Hippocampal formation (tissue), 2 donors: ENCODE results near the gene SPTBN1.

Experiments used
- DNase-seq, 2 donors: peaks; one replicate each; lab custom pipeline; 2025; lab: John Stamatoyannopoulos, UW

Gene SPTBN1

DNA sequence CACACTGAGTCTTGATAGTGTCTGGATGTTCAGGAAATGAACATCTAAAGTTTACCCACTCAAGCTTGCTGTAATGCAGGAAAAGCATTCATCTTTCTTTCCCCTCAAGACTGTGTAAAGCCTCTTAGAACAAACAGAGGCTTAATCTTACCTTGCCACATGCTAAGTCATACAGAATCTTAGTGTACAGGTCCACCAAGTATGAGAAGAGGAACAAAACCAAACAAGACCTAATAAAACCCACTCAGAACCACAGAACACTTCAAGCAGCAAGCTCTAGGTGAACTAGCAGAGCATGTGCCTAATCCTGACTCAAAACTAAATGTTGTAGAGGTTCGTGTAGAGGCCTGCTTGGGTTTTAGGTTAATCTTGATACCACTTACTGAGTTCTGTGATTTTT lies 97.6 kb downstream of the SPTBN1 start:
- DNase-seq: no peak

- DNase-seq: no peak
Observed at GRCh38 chr2:54555318-54555837, 99.3 kb downstream of the SPTBN1 start.

- no peak for DNase-seq
Observed at GRCh38 chr2:54556621-54557121, 100.5 kb downstream of the SPTBN1 start.

DNA sequence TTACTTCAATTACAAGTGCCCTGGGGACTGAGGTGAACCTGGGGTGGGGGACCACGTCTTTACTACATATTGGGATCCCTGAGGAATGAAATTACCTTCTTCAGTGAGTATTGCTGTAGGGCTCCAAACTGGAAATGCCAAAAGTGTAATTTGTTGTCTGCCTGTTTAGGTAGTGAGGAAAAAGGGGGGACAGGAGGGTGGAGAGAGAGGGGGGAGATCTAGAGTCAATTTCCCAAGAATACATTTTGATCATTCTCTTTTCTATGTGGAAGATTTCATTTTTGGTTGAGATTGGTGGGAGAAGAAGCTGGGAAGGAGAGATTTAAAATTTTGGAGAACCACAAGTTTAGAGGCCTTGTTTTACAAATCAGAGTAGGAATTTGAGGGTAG lies 101.1 kb downstream of the SPTBN1 start:
- no peak for DNase-seq

DNA sequence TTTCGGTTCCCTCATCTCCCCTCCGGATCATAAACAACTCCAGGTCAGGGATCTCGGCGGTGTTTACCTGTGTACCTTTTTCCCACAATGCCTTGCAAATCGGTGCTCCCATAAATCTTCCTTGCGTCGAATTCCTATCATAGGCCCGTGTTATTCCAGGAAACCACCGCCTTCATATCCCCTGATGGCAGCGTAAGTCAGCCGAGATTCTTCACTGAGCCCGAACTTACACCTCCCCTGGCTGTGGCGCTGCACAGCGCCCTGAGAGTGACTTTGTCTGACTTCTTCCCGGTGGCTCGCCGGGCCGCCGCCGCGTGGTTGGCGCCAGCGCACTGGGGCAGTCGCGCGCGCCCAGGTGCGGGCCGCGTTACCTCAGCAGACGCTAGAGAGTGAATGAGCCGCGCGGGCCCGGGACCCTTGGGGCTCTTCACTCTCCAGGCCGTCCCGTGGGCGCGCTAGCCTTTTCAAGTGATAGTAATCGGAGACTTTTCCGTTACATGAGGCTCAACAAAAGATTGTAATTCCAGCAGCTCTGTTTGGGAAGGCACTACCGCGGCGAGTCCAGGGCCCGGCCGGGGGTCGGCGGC lies 101.6 kb downstream of the SPTBN1 start:
- peak in 1 of 2 donors; percentile 24 for DNase-seq

DNA sequence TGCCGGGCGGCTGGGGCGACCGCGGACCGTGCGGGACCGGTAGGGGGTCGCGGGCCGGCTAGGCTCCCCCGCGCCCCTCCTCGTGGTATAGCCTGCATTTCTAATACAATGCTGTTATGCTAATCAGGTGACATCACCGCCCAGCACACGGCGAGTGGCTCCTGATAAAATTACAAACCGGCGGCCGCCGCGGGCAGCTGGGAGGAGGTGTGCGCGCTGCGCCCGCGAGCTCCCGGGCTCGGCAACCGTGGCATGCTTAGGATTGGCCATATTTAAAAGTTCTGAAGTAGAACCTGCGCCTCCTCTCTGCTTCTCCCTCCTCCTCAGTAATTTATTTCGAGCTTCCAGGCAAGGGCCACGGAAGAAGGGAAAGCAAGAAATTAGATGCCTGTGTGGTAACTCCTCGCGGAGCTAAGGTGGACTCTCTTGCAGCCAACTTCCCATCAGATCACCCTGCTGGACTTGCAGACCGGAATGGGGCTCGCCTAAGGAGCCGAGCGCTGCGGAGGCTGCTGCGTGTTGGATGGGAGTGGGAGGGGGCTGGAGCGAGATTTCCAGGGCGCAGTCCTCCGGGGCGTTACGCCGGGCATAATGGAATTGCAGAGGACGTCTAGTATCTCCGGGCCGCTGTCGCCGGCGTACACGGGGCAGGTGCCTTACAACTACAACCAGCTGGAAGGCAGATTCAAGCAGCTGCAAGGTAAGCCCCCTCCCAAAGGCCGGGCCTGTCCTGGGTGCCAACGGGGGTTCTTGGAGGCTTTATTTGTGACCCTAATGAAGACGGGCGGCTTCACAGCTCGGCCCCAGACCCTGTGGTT lies 102.3 kb downstream of the SPTBN1 start:
- no peak for DNase-seq

GRCh38 chr2:54559006-54559445 lies 102.9 kb downstream of the SPTBN1 start:
- no peak for DNase-seq

GRCh38 chr2:54559593-54560145 lies 103.5 kb downstream of the SPTBN1 start:
- DNase-seq: no peak

- DNase-seq: no peak
Observed at GRCh38 chr2:54560146-54560881, 104.2 kb downstream of the SPTBN1 start.

DNA sequence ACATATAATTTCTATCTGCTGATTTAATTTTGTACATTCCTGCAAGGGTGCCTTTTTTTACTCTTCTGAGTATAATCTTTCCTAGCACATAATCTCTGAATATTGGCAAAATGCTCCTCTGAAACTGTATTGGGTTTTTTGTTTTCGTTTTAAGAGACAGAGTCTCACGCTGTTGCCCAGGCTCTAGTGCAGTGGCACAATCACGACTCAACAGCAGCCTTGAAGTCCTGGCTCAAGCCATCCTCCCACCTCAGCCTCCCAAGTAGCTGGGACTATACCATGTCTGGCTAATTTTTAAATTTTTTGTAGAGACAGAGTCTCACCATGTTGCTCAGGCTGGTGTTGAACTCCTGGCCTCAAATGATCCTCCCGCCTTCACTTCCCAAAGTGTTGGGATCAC lies 104.9 kb downstream of the SPTBN1 start:
- DNase-seq: no peak

DNA sequence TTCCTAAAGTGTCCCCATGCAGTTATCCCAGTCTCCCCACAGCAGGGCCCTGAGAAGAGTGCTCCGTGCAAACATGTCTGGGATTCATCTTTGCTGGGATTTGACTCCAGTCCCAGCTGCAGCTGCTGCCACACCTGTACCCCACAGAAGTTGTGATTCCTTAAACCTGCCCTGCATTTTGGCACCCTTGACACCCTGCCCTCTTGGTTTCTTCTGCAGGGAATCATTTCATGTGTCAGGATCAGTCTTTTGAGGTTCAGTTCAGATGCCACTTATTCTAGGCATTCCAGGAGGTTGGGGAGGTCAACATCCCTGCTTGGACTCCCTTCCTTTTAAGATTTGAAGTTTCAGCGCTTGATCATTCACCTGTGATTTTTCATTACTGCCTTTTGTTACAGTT lies 108.3 kb downstream of the SPTBN1 start:
- no peak for DNase-seq

- DNase-seq: no peak
Observed at GRCh38 chr2:54565551-54565950, 109.4 kb downstream of the SPTBN1 start.

DNA sequence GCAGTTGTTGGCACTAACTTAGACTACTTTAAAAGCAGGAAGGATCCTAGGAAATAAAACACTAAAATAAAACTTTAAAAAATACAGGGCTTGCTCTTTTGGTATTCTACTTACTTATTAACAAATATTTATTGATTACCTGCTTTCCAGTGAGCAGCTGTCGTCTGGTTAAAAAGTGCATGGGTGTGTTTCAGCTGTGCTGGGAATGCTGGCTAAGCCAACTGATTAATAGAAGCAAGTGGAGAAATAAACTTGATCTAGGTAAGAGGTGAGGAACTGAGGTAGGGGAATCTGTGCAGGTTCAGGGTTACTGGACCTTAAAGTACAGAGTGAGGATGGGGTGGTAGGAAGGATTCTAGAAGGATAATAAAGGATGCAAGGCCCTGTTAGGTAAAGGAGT lies 110.8 kb downstream of the SPTBN1 start:
- DNase-seq: no peak

DNA sequence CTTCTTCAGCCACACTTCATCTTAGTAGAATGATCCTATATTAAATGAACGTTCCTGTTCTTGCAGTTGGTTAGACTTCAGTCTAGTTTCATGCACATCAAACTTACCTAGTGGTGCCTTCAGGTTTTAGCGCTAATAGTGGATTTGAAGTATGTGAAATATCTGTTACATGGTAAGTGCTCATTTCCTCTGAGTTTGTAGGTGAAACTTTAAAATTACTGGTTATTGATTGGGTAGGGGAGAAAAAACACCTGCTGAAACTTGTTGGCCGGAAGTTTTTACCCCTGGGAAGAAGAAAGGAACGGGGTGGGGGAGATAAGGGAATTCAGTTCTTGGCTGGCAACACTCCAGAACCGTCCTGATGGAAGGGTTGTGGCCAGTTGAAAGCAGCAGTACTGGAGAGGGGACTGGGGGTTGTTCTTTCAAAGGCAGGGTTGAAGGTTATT lies 112.8 kb downstream of the SPTBN1 start:
- DNase-seq: no peak

DNA sequence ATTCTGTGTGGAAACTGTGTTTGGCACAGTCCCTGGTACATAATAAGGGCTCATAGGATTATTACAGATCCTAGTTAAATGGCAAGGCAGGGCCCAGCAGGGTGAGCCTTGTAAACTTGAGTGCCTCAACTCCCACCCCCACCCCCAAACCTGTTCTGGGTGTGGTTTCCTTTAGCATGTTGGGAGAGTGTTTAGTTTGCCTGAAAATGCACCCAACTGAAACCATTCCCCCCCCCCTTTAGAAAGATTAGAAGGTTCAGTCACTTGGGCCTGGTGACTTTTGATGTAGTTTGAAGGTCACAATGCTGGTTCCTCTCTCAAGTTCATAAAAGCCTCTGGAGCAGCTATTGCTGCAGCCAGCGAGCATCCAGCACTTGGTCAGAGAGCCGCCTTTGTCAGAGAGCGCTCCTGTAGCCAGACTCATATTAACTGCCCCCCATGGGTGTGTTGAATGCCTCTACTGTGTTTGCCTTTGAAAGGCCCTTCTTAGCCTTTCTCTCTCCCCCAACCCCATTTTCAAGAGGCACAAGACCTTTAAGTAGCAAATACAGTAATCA lies 113.7 kb downstream of the SPTBN1 start:
- peak in 1 of 2 donors; percentile 27 for DNase-seq

DNA sequence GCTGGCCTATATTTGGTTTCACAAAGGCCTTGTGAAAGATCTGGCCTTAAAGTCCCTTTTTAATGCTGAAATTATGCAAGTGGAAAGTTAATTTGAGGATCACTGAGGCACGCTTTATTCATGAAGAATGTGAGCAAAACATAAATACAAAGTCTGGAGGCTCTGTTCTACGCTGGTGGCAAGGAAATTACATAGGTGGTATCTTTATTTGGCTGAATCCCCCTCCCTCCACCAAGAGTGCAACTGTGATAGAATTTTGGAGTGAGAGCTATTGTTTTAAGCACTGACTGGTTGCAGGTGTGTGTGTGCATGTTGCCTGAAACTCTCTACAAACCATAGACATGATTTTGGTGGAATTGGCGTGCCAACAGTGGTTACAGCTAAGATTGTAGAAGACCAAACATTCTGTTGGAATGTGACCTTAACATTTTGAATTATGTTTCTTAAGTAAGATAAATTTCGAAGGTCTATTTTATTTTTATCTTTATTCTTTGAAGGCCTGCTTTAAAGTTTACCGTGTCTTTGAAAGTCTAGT lies 114.3 kb downstream of the SPTBN1 start:
- no peak for DNase-seq

- DNase-seq: peak in 1 of 2 donors; percentile 17
Observed at GRCh38 chr2:54570925-54571694, 115.0 kb downstream of the SPTBN1 start.

GRCh38 chr2:54572262-54572635 lies 116.1 kb downstream of the SPTBN1 start:
- DNase-seq: no peak

- no peak for DNase-seq
Observed at GRCh38 chr2:54572636-54573536, 116.8 kb downstream of the SPTBN1 start.

DNA sequence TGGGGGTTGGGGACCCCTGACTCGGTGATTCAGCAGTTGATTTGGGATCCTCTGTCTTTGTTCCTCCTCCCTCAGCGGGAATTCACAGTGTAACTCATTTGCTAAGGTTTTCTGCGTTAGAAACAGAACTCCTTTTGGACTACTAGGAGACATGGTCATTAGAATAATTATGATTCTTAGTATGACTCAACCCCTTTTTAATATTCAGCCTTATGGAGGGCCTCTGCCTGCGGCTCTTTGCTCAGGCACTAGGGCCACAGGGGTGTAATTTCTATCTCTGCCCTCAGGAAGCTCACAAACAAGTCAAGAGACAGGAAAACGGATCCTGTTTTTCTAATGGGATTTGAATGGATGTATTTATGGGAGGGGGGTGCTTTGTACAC lies 117.4 kb downstream of the SPTBN1 start:
- no peak for DNase-seq
